HepG2 (cell line): ENCODE results near the gene RNASE12. TPM values are rescaled to one million over a fixed set of nuclear protein-coding genes. Genes with fewer than 3 reads are reported as not detected.

Experiments used
- ATAC-seq: fragments of 200-7000 bp; cut with Tn5 transposase; 3 replicates; pipeline ENCODE4 v1.9.1; 2020; ENCODE audit warnings: mild to moderate bottlenecking, moderate library complexity
- BruUV-seq: library from RNA; stranded (reverse); fragments of 400-500 nt; replicated peaks from 2 replicates; lab custom pipeline; 2021; lab: Mats Ljungman, UMichigan
- CTCF ChIA-PET: fragments of 300-600 bp; formaldehyde crosslinking; extraction: SDS; loops from one replicate; lab custom pipeline; 2021; ENCODE audit warnings: low total read pairs, inconsistent platforms, low intra/inter-chr PET ratio; lab: Yijun Ruan, JAX
- POLR2A ChIA-PET: fragments of 350-600 bp; sonication (Branson Sonifier 250); formaldehyde crosslinking; loops from one replicate; lab custom pipeline; 2020; ENCODE audit warnings: antibody characterized with exemption, inconsistent platforms; lab: Yijun Ruan, JAX
- DNase-seq: peaks from one replicate; pipeline ENCODE4 v3.0.0-alpha.2; 2015; ENCODE audit warnings: low spot score
- FAIRE-seq: peaks from 3 replicates; lab custom pipeline; 2011; peaks lifted over from hg19 to GRCh38; lab: Jason Lieb, UNC
- H2AFZ ChIP-seq: one replicate; pipeline ENCODE4 v1.6.1; 2011; ENCODE audit warnings: low read length, inconsistent platforms
- H3K27ac ChIP-seq: fragments of 300-600 bp; 3 replicates; pipeline ENCODE4 v1.8.0; 2011; ENCODE audit warnings: mixed run types, mild to moderate bottlenecking, mixed read lengths, low read length, inconsistent platforms; ENCODE audit not compliant: insufficient read depth; ENCODE audit errors: extremely low read length
- H3K27me3 ChIP-seq, 2 experiments: fragments of 200-600 bp in 1 of 2; 2 replicates in 1 of 2; 3 replicates in 1 of 2; pipeline versions ENCODE4 v1.6.0 to v1.8.0; 2011; ENCODE audit warnings: low read length in 2 of 2, mild to moderate bottlenecking in 2 of 2, moderate library complexity in 2 of 2, inconsistent platforms in 1 of 2; ENCODE audit not compliant: insufficient read depth in 2 of 2, control insufficient read depth in 1 of 2
- H3K36me3 ChIP-seq, 2 experiments: fragments of 200-600 bp in 1 of 2; replicated peaks in 1 of 2; 2 replicates in 1 of 2; 3 replicates in 1 of 2; pipeline versions ENCODE4 v1.5.1 to v1.8.0; 2011; ENCODE audit warnings: low read length in 2 of 2, inconsistent platforms in 1 of 2; ENCODE audit not compliant: insufficient read depth in 2 of 2, control insufficient read depth in 1 of 2
- H3K4me1 ChIP-seq: 2 replicates; pipeline ENCODE4 v1.5.1; 2012; ENCODE audit warnings: low read length, inconsistent platforms; ENCODE audit not compliant: insufficient read depth
- H3K4me2 ChIP-seq: 2 replicates; pipeline ENCODE4 v1.6.0; 2011; ENCODE audit warnings: low read depth, low read length, inconsistent platforms
- H3K4me3 ChIP-seq, 3 experiments: fragments of 200-600 bp in 1 of 3; sonication (generic), shearing (Covaris generic) in 1 of 3; replicated peaks in 1 of 3; 2 replicates each; pipeline ENCODE4 v1.5.1; 2011 to 2016; ENCODE audit warnings: low read length in 3 of 3, inconsistent platforms in 2 of 3, low read depth in 2 of 3, mild to moderate bottlenecking in 2 of 3, control low read depth in 1 of 3, mixed read lengths in 1 of 3; ENCODE audit not compliant: insufficient read depth in 1 of 3
- H3K79me2 ChIP-seq: one replicate; pipeline ENCODE4 v1.6.1; 2011; ENCODE audit warnings: low read length, inconsistent platforms; ENCODE audit not compliant: insufficient read depth
- H3K9ac ChIP-seq: 2 replicates; pipeline ENCODE4 v1.6.0; 2011; ENCODE audit warnings: mild to moderate bottlenecking, low read depth, low read length, inconsistent platforms; ENCODE audit not compliant: insufficient read depth
- H3K9me3 ChIP-seq: 2 replicates; pipeline ENCODE4 v1.5.1; 2012; ENCODE audit warnings: mild to moderate bottlenecking, low read length
- H4K20me1 ChIP-seq: 2 replicates; pipeline ENCODE4 v1.6.0; 2011; ENCODE audit warnings: inconsistent platforms, mild to moderate bottlenecking, low read length, moderate library complexity; ENCODE audit not compliant: insufficient read depth
- E2F5 ChIP-seq: sonication (generic); formaldehyde crosslinking; conservative IDR thresholded peaks from 2 replicates; pipeline ENCODE4 v1.4.0; 2020; ENCODE audit warnings: missing genetic modification reagents
- HINFP ChIP-seq: sonication (generic); formaldehyde crosslinking; IDR thresholded peaks from 2 replicates; pipeline ENCODE4 v1.4.0; 2020; ENCODE audit warnings: low read depth, mild to moderate bottlenecking, missing genetic modification reagents
- IRF2 ChIP-seq: IDR thresholded peaks from 2 replicates; pipeline ENCODE4 v1.6.1; 2018; ENCODE audit warnings: missing genetic modification reagents, missing compliant biosample characterization
- MAF1 ChIP-seq: sonication (generic); formaldehyde crosslinking; IDR thresholded peaks from 2 replicates; pipeline ENCODE4 v1.5.0; 2020; ENCODE audit warnings: missing genetic modification reagents, borderline replicate concordance
- MEF2D ChIP-seq: sonication (generic); formaldehyde crosslinking; IDR thresholded peaks from 2 replicates; pipeline ENCODE4 v1.5.1; 2020; ENCODE audit warnings: mild to moderate bottlenecking, missing genetic modification reagents
- MTERF4 ChIP-seq: sonication (generic); formaldehyde crosslinking; IDR thresholded peaks from 2 replicates; pipeline ENCODE4 v1.8.0; 2023; ENCODE audit warnings: mild to moderate bottlenecking, missing genetic modification reagents
- MYPOP ChIP-seq: sonication (generic); formaldehyde crosslinking; IDR thresholded peaks from 2 replicates; pipeline ENCODE4 v1.8.1; 2023; ENCODE audit warnings: mild to moderate bottlenecking, moderate library complexity, missing genetic modification reagents
- NPAS2 ChIP-seq: sonication (generic); formaldehyde crosslinking; IDR thresholded peaks from 2 replicates; pipeline ENCODE4 v1.8.0; 2022; ENCODE audit warnings: mild to moderate bottlenecking, missing genetic modification reagents, borderline replicate concordance
- SIN3B ChIP-seq: fragments of 150-350 bp; IDR thresholded peaks from 2 replicates; pipeline ENCODE4 v1.6.1; 2014; ENCODE audit warnings: low read length
- ZBTB14 ChIP-seq: sonication (generic); formaldehyde crosslinking; IDR thresholded peaks from 2 replicates; pipeline ENCODE4 v1.4.0; 2020; ENCODE audit warnings: missing genetic modification reagents
- ZFY ChIP-seq: sonication (generic); formaldehyde crosslinking; IDR thresholded peaks from 2 replicates; pipeline ENCODE4 v1.4.0; 2020; ENCODE audit warnings: missing genetic modification reagents
- ZKSCAN5 ChIP-seq: sonication (generic); formaldehyde crosslinking; IDR thresholded peaks from 2 replicates; pipeline ENCODE4 v1.5.1; 2020; ENCODE audit warnings: mild to moderate bottlenecking, missing genetic modification reagents
- ZNF3 ChIP-seq: IDR thresholded peaks from 2 replicates; pipeline ENCODE4 v1.7.0; 2017; ENCODE audit warnings: inconsistent platforms
- ZNF598 ChIP-seq: sonication (generic); formaldehyde crosslinking; IDR thresholded peaks from 2 replicates; pipeline ENCODE4 v1.5.1; 2020; ENCODE audit warnings: mild to moderate bottlenecking, missing genetic modification reagents, borderline replicate concordance
- ZNF652 ChIP-seq: IDR thresholded peaks from 2 replicates; pipeline ENCODE4 v1.6.1; 2016; ENCODE audit warnings: low read depth, borderline replicate concordance
- WGBS: methylation state at CpG from one replicate; pipeline ENCODE4 v1.1.6; 2017; ENCODE audit warnings: low lambda C conversion rate; 5-methylcytosine and 5-hydroxymethylcytosine counted together
- in situ Hi-C: cut with HindIII; loops from 2 replicates; pipeline ENCODE4 v1.10.0; 2017; ENCODE audit warnings: low pct_unique_long_range_greater_than_20kb; ENCODE audit not compliant: extremely low pct_ligation_motif_present
- intact Hi-C: fragments of 100-400 bp; cut with micrococcal nuclease; formaldehyde crosslinking; loops from one replicate; pipeline ENCODE4 v1.10.0; 2022; ENCODE audit not compliant: unreplicated experiment
- polyA plus RNA-seq, 8 experiments: library from polyadenylated mRNA; depleted of rRNA in 3 of 8; stranded (reverse) in 7 of 8; unstranded in 1 of 8; fragments of >200 nt; fragmentation: Illumina TruSeq in 4 of 8; extraction: Trizol in 4 of 8; gene quantifications; 2 replicates each; pipeline versions ENCODE4 v1.2.1 to v1.2.3, GENCODE V29; 2011 to 2016; ENCODE audit warnings: low read depth in 4 of 8, missing spikeins in 1 of 8, mixed read lengths in 1 of 8; ENCODE audit not compliant: insufficient read depth in 1 of 8
- total RNA-seq, 5 experiments: library from RNA; depleted of rRNA; stranded (reverse); fragments of >200 nt; fragmentation: Illumina TruSeq; extraction: Trizol; gene quantifications; 2 replicates each; pipeline ENCODE4 v1.2.3, GENCODE V29; 2016; ENCODE audit warnings: low read depth in 1 of 5

Gene RNASE12
- total and polyA plus RNA-seq, 2 of the 13 experiments (the other 11 are each of a cell fraction or from before 2014, with no cell fraction given), result not detected

- DNase-seq (no peak), ATAC-seq (no peak; the same call in 2 of the 3 replicates), FAIRE-seq (no peak)
- H3K4me1 ChIP-seq, result peaks cover 77% of the 10 kb centered on the region
- peak overlapping the region; percentile 71 for H3K9ac ChIP-seq
- POLR2A ChIA-PET, result interaction anchor here (0.9 to 4.8 kb wide), 16 partner anchors 9 to 483 kb away, joined by 3 to 105 read pairs (median 6); partner anchors contain the start of genes ANG, APEX1, CCNB1IP1 and OSGEP
- H2AFZ ChIP-seq, result peak overlapping the region; percentile 92
- H4K20me1 ChIP-seq, result no peaks in the 10 kb centered on the region
- no peaks in the 10 kb centered on the region; a peak in 1 of 5 replicates for H3K27me3 ChIP-seq
- H3K36me3 ChIP-seq, result no peaks in the 10 kb centered on the region
- H3K4me3 ChIP-seq, result peak overlapping the region; percentile 70 to 83 (median 77)
- no peaks in the 10 kb centered on the region for H3K79me2 ChIP-seq
- in situ Hi-C loops (loop anchor here (25.0 kb wide), 1 partner anchor 152 kb away; the partner anchor contains the start of genes APEX1, OSGEP, PIP4P1 and PNP), intact Hi-C loops (no loop called here)
- peak overlapping the region; percentile 79 for H3K4me2 ChIP-seq
- peak overlapping the region; percentile 73 for H3K27ac ChIP-seq
- no TSS peak for BruUV-seq
- CTCF ChIA-PET, result interaction anchor here (1.0 to 1.3 kb wide), 2 partner anchors 48 to 77 kb away, joined by 3 to 6 read pairs; no protein-coding TSS in a partner anchor
- no peaks in the 10 kb centered on the region for H3K9me3 ChIP-seq
- WGBS, result 1% methylated on average over 17 of the region's 17 CpGs
- TF ChIP-seq MTERF4 (CRISPR knock-in tag) (peak; percentile 4; the same call in 1 of the 2 replicates), ZNF598 (0 out of 2 replicates have a peak, but pooled peaks have one; percentile 3), ZNF652 (peak; percentile 79), IRF2 (CRISPR knock-in tag) (peak; percentile 13; the same call in 1 of the 2 replicates), E2F5 (CRISPR knock-in tag) (0 out of 2 replicates have a peak, but pooled peaks have one; percentile 1), ZKSCAN5 (CRISPR knock-in tag) (peak; percentile 36; the same call in 1 of the 2 replicates), SIN3B (0 out of 2 replicates have a peak, but pooled peaks have one; percentile 7), MEF2D (CRISPR knock-in tag) (no peak), ZNF3 (CRISPR knock-in tag) (0 out of 2 replicates have a peak, but pooled peaks have one; percentile 10), ZBTB14 (CRISPR knock-in tag) (peak; percentile 14; the same call in 1 of the 2 replicates), HINFP (no peak), ZFY (CRISPR knock-in tag) (0 out of 2 replicates have a peak, but pooled peaks have one; percentile 10), MAF1 (CRISPR knock-in tag) (no peak), MYPOP (CRISPR knock-in tag) (no peak), NPAS2 (CRISPR knock-in tag) (0 out of 2 replicates have a peak, but pooled peaks have one; percentile 55)
Observed at GRCh38 chr14:20614038-20614840, 23.1 kb upstream of the RNASE12 start.
